NCI-H460 (cell line): ENCODE results near the gene SLC35E1. TPM values are rescaled to one million over a fixed set of nuclear protein-coding genes. Genes with fewer than 3 reads are reported as not detected.
"Not testable (repeated sequence)": the region's sequence is repeated elsewhere in the genome, so short reads cannot be mapped to it uniquely, and the experiment has no call there.

ENCODE experiments used
- DNase-seq: peaks from one replicate; pipeline ENCODE4 v3.0.0-alpha.2; 2016; ENCODE audit warnings: low read depth; ENCODE audit errors: extremely low read depth
- small RNA-seq, 2 experiments: library from RNA; depleted of rRNA; stranded (forward); fragments of <200 nt; gene quantifications; one replicate each; pipeline ENCODE3, GENCODE V24; 2014
- total RNA-seq: library from RNA; depleted of rRNA; stranded (reverse); fragments of >200 nt; shearing (Covaris generic); gene quantifications from 2 replicates; pipeline ENCODE4 v1.2.3, GENCODE V29; 2014; rRNA removed

Gene SLC35E1
- total RNA-seq, 1 experiment from 2014 or later: 23.2 TPM

DNA sequence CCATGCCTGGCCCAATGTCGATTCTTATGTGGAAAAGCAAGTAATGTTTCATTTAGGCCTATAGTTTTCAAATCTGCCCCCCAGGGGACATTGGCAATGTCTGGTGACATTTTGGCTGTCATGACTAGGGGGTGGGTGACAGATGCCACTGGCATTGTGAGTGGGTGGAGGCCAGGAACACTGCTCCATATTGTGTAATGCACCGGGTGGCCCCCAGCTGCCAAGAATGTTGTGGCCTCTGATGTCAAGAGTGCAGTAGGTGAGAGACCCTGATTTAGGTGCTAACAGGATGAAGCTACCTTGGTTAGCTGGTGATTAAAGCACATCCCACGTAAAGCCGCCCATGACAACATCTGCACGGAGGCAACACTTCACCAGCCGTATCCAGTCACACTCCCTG is 65.3 kb downstream of the SLC35E1 start:
- no peak for DNase-seq

DNA sequence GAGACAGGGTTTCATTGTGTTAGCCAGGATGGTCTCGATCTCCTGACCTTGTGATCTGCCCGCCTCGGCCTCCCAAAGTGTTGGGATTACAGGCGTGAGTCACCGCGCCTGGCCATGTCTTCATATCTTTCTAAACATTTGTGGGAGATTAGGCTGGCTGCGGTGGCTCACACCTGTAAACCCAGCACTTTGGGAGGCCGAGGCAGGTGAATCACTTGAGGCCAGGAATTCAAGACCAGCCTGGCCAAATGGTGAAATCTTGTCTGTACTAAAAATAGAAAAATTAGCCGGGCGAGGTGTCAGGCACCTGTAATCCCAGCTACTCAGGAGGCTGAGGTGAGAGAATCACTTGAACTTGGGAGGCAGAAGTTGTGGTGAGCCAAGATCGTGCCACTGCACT is 66.1 kb downstream of the SLC35E1 start:
- not testable (repeated sequence) for DNase-seq

DNA sequence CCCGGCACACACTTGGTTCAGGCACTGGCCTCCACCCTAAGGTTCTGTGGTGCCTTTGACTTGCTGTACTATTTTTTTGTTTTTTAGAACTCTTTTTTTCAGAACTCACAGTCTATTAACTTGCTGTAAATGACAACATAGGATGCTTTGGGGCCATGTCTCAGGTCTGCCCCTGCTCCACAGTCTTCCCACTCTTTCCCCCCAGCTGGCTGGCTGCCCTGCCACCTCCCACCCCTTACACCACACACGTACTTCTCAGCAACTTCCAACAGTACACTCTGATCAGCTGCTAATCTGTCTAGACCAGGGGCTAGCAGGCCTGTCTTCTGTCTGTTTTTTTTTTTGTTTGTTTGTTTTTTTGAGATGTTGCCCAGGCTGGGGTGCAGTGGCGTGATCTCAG is 67.9 kb downstream of the SLC35E1 start:
- no peak for DNase-seq

Small RNAs within 50 kb of the gene (small RNA-seq; reads per million reads assigned to genes)
- gene RN7SL146P: 0 to 0.23 reads per million in 2 experiments

Other genes starting within 250 kb of the SLC35E1 start
- 13.5 and 16.8 TPM in 2 replicates for gene KLF2, start 247.6 kb downstream of the SLC35E1 start, total RNA-seq
- 4.0 and 5.3 TPM in 2 replicates for gene EPS15L1, start 100.4 kb downstream of the SLC35E1 start, total RNA-seq
- gene CALR3, start 76.2 kb downstream of the SLC35E1 start, total RNA-seq: 0.26 TPM in 1 of 2 replicates, not detected in the other
- gene C19orf44, start 76.0 kb downstream of the SLC35E1 start, total RNA-seq: 3.3 and 5.1 TPM in 2 replicates
- 5.9 and 7.0 TPM in 2 replicates for gene CHERP, start 30.0 kb downstream of the SLC35E1 start, total RNA-seq
- gene MED26, start 55.8 kb upstream of the SLC35E1 start, total RNA-seq: 4.4 and 4.5 TPM in 2 replicates
- 96.1 and 96.5 TPM in 2 replicates for gene SMIM7, start 87.7 kb upstream of the SLC35E1 start, total RNA-seq
- 0.40 and 0.94 TPM in 2 replicates for gene TMEM38A, start 88.7 kb upstream of the SLC35E1 start, total RNA-seq
- gene NWD1, start 147.4 kb upstream of the SLC35E1 start, total RNA-seq: 0.05 TPM in 1 of 2 replicates, not detected in the other